Measurements from ENCODE around the gene FHAD1.

DNA sequence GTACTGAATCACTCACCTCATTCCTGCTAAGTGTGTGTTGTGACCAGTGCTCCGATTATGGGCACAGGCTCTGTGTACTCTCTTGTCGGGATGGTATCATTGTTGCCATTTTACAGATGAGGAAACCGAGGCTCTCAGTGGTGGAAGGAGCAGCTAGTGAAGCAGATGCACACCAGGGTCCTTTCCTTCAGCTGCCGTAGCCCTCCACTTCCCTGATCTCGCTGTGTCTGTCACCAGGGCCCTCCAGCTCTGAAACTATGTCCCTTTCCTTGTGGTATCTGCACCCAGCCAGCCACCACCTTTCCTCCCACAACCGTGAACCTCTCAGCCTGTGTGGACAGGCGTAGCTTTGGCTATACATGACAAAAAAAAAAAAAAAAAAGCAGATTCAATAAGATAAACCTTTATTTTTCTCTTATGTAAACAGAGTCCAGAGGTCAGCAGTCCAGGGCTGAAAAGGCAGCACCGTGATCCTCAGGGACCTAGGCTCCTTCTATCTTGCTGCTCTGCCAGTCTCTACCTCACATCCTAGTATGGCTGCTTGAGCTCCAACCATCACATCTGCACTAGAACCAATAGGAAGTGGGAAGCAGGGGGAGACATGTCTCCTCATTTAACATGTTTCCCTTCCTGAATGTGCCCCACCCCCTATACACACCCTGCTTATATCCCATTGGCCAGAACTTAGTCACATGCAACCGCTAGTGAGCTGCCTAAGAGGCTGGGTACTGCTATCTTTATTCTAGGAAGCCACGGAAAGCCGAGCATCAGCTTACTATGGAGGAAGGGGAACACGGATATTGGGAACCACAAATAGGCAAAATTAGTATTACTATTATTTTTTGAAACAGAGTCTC is 49.2 kb upstream of the FHAD1 start:
- TF ChIP-seq, protein P1, sequence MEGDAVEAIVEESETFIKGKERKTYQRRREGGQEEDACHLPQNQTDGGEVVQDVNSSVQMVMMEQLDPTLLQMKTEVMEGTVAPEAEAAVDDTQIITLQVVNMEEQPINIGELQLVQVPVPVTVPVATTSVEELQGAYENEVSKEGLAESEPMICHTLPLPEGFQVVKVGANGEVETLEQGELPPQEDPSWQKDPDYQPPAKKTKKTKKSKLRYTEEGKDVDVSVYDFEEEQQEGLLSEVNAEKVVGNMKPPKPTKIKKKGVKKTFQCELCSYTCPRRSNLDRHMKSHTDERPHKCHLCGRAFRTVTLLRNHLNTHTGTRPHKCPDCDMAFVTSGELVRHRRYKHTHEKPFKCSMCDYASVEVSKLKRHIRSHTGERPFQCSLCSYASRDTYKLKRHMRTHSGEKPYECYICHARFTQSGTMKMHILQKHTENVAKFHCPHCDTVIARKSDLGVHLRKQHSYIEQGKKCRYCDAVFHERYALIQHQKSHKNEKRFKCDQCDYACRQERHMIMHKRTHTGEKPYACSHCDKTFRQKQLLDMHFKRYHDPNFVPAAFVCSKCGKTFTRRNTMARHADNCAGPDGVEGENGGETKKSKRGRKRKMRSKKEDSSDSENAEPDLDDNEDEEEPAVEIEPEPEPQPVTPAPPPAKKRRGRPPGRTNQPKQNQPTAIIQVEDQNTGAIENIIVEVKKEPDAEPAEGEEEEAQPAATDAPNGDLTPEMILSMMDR (IDR thresholded peaks at IDR 0.05; ENCODE audit: poor library complexity) = no peak
- TF ChIP-seq EZH2 (IDR thresholded peaks at IDR 0.05; ENCODE audit: borderline replicate concordance) = no peak

Data from hepatocyte (in vitro differentiated cells).